Glutamatergic neuron (in vitro differentiated cells): Measurements from ENCODE around the gene PDE12. TPM values are rescaled to one million over a fixed set of nuclear protein-coding genes. Genes with fewer than 3 reads are reported as not detected.

Source experiments
- DNase-seq: peaks from one replicate; pipeline ENCODE4 v3.0.0; 2022
- H3K27ac Mint-ChIP-seq: one replicate; pipeline ENCODE4 v1.8.0; 2020; ENCODE audit warnings: mild to moderate bottlenecking, mixed read lengths, inconsistent platforms; ENCODE audit not compliant: unreplicated experiment
- H3K27me3 Mint-ChIP-seq: one replicate; pipeline ENCODE4 v1.8.0; 2020; ENCODE audit warnings: mild to moderate bottlenecking, moderate library complexity, mixed read lengths, inconsistent platforms; ENCODE audit not compliant: unreplicated experiment
- H3K36me3 Mint-ChIP-seq: one replicate; pipeline ENCODE4 v1.8.0; 2020; ENCODE audit warnings: mild to moderate bottlenecking, mixed read lengths, inconsistent platforms; ENCODE audit not compliant: unreplicated experiment
- H3K4me1 Mint-ChIP-seq: one replicate; pipeline ENCODE4 v1.8.0; 2020; ENCODE audit warnings: mild to moderate bottlenecking, low read depth, mixed read lengths, inconsistent platforms; ENCODE audit not compliant: unreplicated experiment
- H3K4me3 Mint-ChIP-seq: one replicate; pipeline ENCODE4 v1.8.0; 2020; ENCODE audit warnings: mild to moderate bottlenecking, mixed read lengths, inconsistent platforms; ENCODE audit not compliant: unreplicated experiment
- H3K9me3 Mint-ChIP-seq: one replicate; pipeline ENCODE4 v1.8.0; 2020; ENCODE audit warnings: mild to moderate bottlenecking, moderate library complexity, mixed read lengths, inconsistent platforms; ENCODE audit not compliant: unreplicated experiment
- total RNA-seq: library from RNA; stranded (reverse); fragmentation: NEBNext Ultra II Directional; extraction: Animal tissue kit (Norgen Biotek cat#: 25700); gene quantifications from one replicate; pipeline ENCODE4 v1.2.1, GENCODE V29; 2021; ENCODE audit not compliant: unreplicated experiment
- TF ChIP-seq, protein P1 (sequence below): fragments of 200-600 bp; sonication (generic); IDR thresholded peaks from one replicate; pipeline ENCODE4 v1.5.0; 2021; ENCODE audit not compliant: partially characterized antibody, unreplicated experiment

The PDE12 gene
- total RNA-seq, 1 donor from 2014 or later: 17.1 TPM

- TF ChIP-seq, protein P1, sequence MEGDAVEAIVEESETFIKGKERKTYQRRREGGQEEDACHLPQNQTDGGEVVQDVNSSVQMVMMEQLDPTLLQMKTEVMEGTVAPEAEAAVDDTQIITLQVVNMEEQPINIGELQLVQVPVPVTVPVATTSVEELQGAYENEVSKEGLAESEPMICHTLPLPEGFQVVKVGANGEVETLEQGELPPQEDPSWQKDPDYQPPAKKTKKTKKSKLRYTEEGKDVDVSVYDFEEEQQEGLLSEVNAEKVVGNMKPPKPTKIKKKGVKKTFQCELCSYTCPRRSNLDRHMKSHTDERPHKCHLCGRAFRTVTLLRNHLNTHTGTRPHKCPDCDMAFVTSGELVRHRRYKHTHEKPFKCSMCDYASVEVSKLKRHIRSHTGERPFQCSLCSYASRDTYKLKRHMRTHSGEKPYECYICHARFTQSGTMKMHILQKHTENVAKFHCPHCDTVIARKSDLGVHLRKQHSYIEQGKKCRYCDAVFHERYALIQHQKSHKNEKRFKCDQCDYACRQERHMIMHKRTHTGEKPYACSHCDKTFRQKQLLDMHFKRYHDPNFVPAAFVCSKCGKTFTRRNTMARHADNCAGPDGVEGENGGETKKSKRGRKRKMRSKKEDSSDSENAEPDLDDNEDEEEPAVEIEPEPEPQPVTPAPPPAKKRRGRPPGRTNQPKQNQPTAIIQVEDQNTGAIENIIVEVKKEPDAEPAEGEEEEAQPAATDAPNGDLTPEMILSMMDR: no peak
- peak overlapping the region; percentile 92 for H3K4me3 Mint-ChIP-seq
- DNase-seq: no peak
- peaks cover 12% of the 10 kb centered on the region for H3K9me3 Mint-ChIP-seq
- no peaks in the 10 kb centered on the region for H3K36me3 Mint-ChIP-seq
- no peaks in the 10 kb centered on the region for H3K27me3 Mint-ChIP-seq
- peak overlapping the region; percentile 99 for H3K27ac Mint-ChIP-seq
- peaks cover 8% of the 10 kb centered on the region for H3K4me1 Mint-ChIP-seq
These were observed 768 bp upstream of the PDE12 start for GRCh38 chr3:57555306-57555705.

DNA sequence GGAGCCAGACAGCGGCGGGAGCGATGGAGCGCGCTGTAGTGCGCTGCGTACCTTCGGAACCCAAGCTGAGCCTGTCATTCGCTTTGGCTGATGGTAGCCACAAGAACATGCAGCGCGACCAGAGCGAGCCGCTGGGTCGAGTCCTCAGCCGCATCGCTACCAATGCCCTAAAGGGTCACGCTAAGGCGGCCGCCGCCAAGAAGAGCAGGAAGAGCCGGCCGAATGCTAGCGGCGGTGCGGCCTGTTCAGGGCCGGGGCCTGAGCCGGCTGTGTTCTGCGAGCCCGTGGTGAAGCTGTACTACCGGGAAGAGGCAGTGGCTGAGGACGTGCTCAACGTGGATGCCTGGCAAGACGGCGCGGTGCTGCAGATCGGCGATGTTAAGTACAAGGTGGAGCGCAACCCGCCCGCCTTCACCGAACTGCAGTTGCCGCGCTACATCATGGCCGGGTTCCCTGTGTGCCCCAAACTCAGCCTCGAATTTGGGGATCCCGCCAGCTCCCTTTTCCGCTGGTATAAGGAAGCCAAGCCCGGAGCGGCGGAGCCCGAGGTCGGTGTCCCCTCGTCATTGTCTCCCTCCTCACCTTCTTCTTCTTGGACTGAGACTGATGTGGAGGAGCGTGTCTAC is 498 bp downstream of the PDE12 start:
- TF ChIP-seq, protein P1: no peak
- DNase-seq: peak; percentile 41
- no peaks in the 10 kb centered on the region for H3K36me3 Mint-ChIP-seq
- H3K27ac Mint-ChIP-seq: peak overlapping the region; percentile 99
- H3K4me1 Mint-ChIP-seq: peaks cover 8% of the 10 kb centered on the region
- no peaks in the 10 kb centered on the region for H3K27me3 Mint-ChIP-seq
- peak overlapping the region; percentile 92 for H3K4me3 Mint-ChIP-seq
- peaks cover 12% of the 10 kb centered on the region for H3K9me3 Mint-ChIP-seq

DNA sequence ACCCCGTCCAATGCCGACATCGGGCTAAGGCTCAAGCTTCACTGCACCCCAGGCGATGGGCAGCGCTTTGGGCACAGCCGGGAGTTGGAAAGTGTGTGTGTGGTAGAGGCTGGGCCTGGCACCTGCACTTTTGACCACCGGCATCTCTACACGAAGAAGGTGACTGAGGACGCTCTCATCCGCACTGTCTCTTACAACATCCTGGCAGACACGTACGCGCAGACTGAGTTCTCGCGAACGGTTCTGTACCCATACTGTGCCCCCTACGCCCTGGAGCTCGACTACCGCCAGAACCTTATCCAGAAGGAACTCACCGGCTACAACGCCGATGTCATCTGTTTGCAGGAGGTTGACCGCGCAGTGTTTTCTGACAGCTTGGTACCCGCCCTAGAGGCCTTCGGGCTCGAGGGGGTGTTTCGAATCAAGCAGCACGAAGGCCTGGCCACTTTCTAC is 1.0 kb downstream of the PDE12 start:
- peak overlapping the region; percentile 92 for H3K4me3 Mint-ChIP-seq
- TF ChIP-seq, protein P1: no peak
- DNase-seq: peak; percentile 32
- H3K27ac Mint-ChIP-seq: peak overlapping the region; percentile 99
- no peaks in the 10 kb centered on the region for H3K27me3 Mint-ChIP-seq
- no peaks in the 10 kb centered on the region for H3K36me3 Mint-ChIP-seq
- H3K9me3 Mint-ChIP-seq: peaks cover 12% of the 10 kb centered on the region
- H3K4me1 Mint-ChIP-seq: peaks cover 8% of the 10 kb centered on the region

GRCh38 chr3:57559526-57559925 is 3.5 kb downstream of the PDE12 start:
- H3K4me3 Mint-ChIP-seq: no peak overlapping the region
- no peaks in the 10 kb centered on the region for H3K27me3 Mint-ChIP-seq
- peaks cover 12% of the 10 kb centered on the region for H3K9me3 Mint-ChIP-seq
- H3K4me1 Mint-ChIP-seq: peaks cover 8% of the 10 kb centered on the region
- DNase-seq: no peak
- TF ChIP-seq, protein P1: no peak
- H3K27ac Mint-ChIP-seq: no peak overlapping the region
- H3K36me3 Mint-ChIP-seq: no peaks in the 10 kb centered on the region

- TF ChIP-seq, protein P1: no peak
- Mint-ChIP-seq H3K36me3 (no peaks in the 10 kb centered on the region), H3K4me1 (no peaks in the 10 kb centered on the region), H3K27me3 (no peaks in the 10 kb centered on the region), H3K9me3 (no peaks in the 10 kb centered on the region), H3K4me3 (no peak overlapping the region), H3K27ac (no peak overlapping the region)
- DNase-seq: no peak
These were observed 13.9 kb downstream of the PDE12 start for GRCh38 chr3:57569859-57570450.
